NCI-H1417 treated with DMSO at 0.1 percent for 48 hours (cell line): ENCODE data around the gene SMYD3.
A peak's percentile ranks its signal among the peaks of the same experiment; 100 is the strongest.

Experiments
- DNase-seq: peaks from one replicate; lab custom pipeline; 2025; lab: John Stamatoyannopoulos, UW

The SMYD3 gene

GRCh38 chr1:245871915-245872314 is 635.2 kb downstream of the SMYD3 start:
- DNase-seq, result no peak

- DNase-seq, result no peak
These were observed 635.9 kb downstream of the SMYD3 start for GRCh38 chr1:245871191-245871590.

GRCh38 chr1:245870698-245871097 is 636.4 kb downstream of the SMYD3 start:
- no peak for DNase-seq

- no peak for DNase-seq
These were observed 637.2 kb downstream of the SMYD3 start for GRCh38 chr1:245869847-245870246.

- no peak for DNase-seq
These were observed 639.3 kb downstream of the SMYD3 start for GRCh38 chr1:245867738-245868137.

- DNase-seq, result no peak
These were observed 642.2 kb downstream of the SMYD3 start for GRCh38 chr1:245864872-245865271.

GRCh38 chr1:245863566-245864184 is 643.4 kb downstream of the SMYD3 start:
- no peak for DNase-seq

GRCh38 chr1:245862812-245863540 is 644.1 kb downstream of the SMYD3 start:
- DNase-seq, result no peak

GRCh38 chr1:245860657-245861544 is 646.2 kb downstream of the SMYD3 start:
- no peak for DNase-seq

- no peak for DNase-seq
These were observed 647.5 kb downstream of the SMYD3 start for GRCh38 chr1:245859493-245860114.

GRCh38 chr1:245858722-245859492 is 648.2 kb downstream of the SMYD3 start:
- DNase-seq, result no peak

GRCh38 chr1:245858022-245858721 is 648.9 kb downstream of the SMYD3 start:
- peak; percentile 40 for DNase-seq

GRCh38 chr1:245856944-245857531 is 650.0 kb downstream of the SMYD3 start:
- DNase-seq, result no peak

- DNase-seq, result no peak
These were observed 651.0 kb downstream of the SMYD3 start for GRCh38 chr1:245855846-245856730.

- no peak for DNase-seq
These were observed 653.8 kb downstream of the SMYD3 start for GRCh38 chr1:245853291-245853690.

GRCh38 chr1:245843101-245843500 is 664.0 kb downstream of the SMYD3 start:
- no peak for DNase-seq

GRCh38 chr1:245842106-245842505 is 665.0 kb downstream of the SMYD3 start:
- no peak for DNase-seq

- no peak for DNase-seq
These were observed 666.1 kb downstream of the SMYD3 start for GRCh38 chr1:245840971-245841370.

GRCh38 chr1:245837718-245838117 is 669.4 kb downstream of the SMYD3 start:
- DNase-seq, result no peak
